ENCODE data around the gene LIMS1.

DNA sequence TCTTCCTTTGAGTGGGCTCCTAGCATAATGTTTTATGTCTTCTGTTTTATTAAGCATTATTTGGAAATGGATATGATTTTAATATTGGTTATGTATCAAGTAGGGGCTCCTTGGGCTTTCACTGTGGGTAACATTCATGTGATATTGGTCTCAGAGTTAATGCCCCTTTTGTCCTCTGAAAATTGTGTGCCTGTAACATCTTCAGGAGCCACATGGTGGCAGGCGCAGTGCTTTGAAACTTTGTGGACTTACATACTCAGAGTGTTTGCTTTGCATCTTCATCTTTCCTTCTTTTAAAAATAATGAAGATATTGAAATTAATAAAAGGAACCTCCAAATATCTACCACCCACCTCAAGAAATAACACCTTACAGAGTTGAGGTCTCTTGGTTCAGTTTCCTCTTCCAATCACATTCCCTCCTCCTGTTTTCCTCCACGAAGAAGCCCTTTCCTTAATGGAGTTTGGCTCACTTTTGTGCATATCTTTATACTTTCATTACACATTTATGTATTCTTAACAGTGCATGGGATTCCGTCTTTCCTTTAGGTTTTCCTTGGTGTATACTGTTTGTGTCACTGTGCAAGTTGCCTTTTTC, 73.5 kb downstream of the LIMS1 start:
- TF ChIP-seq, protein P1, sequence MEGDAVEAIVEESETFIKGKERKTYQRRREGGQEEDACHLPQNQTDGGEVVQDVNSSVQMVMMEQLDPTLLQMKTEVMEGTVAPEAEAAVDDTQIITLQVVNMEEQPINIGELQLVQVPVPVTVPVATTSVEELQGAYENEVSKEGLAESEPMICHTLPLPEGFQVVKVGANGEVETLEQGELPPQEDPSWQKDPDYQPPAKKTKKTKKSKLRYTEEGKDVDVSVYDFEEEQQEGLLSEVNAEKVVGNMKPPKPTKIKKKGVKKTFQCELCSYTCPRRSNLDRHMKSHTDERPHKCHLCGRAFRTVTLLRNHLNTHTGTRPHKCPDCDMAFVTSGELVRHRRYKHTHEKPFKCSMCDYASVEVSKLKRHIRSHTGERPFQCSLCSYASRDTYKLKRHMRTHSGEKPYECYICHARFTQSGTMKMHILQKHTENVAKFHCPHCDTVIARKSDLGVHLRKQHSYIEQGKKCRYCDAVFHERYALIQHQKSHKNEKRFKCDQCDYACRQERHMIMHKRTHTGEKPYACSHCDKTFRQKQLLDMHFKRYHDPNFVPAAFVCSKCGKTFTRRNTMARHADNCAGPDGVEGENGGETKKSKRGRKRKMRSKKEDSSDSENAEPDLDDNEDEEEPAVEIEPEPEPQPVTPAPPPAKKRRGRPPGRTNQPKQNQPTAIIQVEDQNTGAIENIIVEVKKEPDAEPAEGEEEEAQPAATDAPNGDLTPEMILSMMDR (IDR thresholded peaks at IDR 0.05) = peak; percentile 29 to 52
- TF ChIP-seq POLR2AphosphoS5 (IDR thresholded peaks at IDR 0.05) (no peak), POLR2A (IDR thresholded peaks at IDR 0.05) (no peak), EP300 (IDR thresholded peaks at IDR 0.05) (no peak)
